ENCODE measurements around the gene EPAS1.

GRCh38 chr2:46254474-46254873 is 42.7 kb upstream of the EPAS1 start:
- TF ChIP-seq POLR2A (IDR thresholded peaks at IDR 0.05): no peak
- no peak for TF ChIP-seq CTCF (IDR thresholded peaks at IDR 0.05)

All from testis (tissue), 2 donors.